Liver (tissue), 3 donors: Measurements from ENCODE around the gene CC2D2A.

Source experiments
- CTCF ChIP-seq: fragments of 150-350 bp; IDR thresholded peaks from 2 replicates; pipeline ENCODE4 v1.5.1; 2017; ENCODE audit warnings: improper control_type of control experiment, low read depth, low read length; ENCODE audit not compliant: missing input control
- TAF1 ChIP-seq: conservative IDR thresholded peaks from 2 replicates; pipeline ENCODE4 v1.6.1; 2016; ENCODE audit warnings: antibody characterized with exemption, mild to moderate bottlenecking
- ZBTB33 ChIP-seq: IDR thresholded peaks from 2 replicates; pipeline ENCODE4 v1.6.1; 2016; ENCODE audit warnings: antibody characterized with exemption
- donor health status: healthy.
- donor health status: healthy.

GRCh38 chr4:15592799-15593198 is 123.1 kb downstream of the CC2D2A start:
- no peak for TF ChIP-seq CTCF
- TF ChIP-seq TAF1: no peak
- no peak for TF ChIP-seq ZBTB33
